ENCODE measurements around the gene PCOLCE2.

PCOLCE2 gene

GRCh38 chr3:142809259-142809658 lies 79.6 kb downstream of the PCOLCE2 start:
- DNase-seq (ENCODE audit: low read depth in 2 of 2) = no peak

GRCh38 chr3:142808103-142808917 lies 80.6 kb downstream of the PCOLCE2 start:
- no peak for DNase-seq (ENCODE audit: low read depth in 2 of 2)

DNA sequence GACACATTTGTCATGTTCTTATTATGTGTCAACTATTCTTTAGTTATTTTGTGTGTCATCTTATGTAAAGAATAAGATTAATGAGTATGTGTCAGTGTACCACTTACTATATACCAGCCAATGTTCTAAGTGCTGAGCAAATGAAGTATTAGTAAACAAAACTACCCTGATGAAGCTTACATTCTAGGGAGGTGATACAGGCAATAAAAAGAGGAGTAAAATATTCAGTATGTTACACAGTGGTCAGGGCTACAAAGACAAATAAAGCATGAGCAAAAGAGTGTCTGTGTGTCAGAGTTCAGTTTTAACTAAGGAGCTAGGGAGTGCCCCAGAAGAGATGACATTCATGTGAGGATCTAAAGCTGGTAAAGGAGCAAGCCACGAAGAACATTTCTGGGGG lies 86.0 kb downstream of the PCOLCE2 start:
- DNase-seq (ENCODE audit: low read depth in 2 of 2) = no peak

DNA sequence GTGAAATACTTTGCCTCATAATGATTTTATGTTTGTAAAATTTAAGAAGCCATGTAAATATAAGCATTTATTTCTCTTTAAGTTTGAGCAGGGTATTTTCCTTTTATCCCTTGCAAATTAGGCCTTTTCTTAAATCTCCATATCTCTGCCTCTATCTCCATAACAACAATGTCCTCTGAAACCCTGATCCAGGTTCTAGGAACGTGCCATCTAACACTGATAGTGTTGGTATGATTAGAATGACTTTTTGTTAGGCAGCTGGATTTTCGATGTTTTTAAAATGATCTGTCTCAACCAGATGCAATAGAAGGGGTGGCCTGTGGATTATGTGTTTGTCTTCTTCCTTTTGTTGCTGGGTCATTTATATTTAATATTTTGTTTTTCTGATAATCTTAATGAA lies 87.1 kb downstream of the PCOLCE2 start:
- no peak for DNase-seq (ENCODE audit: low read depth in 2 of 2)

DNA sequence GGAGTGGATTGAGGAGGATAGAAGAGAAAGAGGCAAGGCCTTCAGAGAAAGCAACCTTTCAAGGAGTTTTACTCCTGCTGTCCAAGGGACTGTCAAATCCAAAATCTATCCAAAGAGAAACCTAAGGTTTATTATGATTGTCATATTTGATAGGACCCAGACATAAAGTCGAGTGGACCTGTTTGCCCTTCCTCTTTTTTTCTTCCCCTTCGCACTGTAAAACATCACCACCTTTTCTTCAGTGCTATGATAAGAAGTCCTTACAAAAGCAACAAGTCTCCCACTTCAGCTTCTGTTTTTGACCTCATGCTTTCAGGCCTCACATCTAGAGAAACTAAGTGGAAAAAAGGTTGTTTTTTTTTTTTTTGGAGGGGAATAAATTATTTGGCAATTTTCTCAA lies 92.1 kb downstream of the PCOLCE2 start:
- no peak for DNase-seq (ENCODE audit: low read depth in 2 of 2)

GRCh38 chr3:142795332-142795731 lies 93.6 kb downstream of the PCOLCE2 start:
- DNase-seq (ENCODE audit: low read depth in 2 of 2) = no peak

GRCh38 chr3:142794508-142794907 lies 94.4 kb downstream of the PCOLCE2 start:
- no peak for DNase-seq (ENCODE audit: low read depth in 2 of 2)

DNA sequence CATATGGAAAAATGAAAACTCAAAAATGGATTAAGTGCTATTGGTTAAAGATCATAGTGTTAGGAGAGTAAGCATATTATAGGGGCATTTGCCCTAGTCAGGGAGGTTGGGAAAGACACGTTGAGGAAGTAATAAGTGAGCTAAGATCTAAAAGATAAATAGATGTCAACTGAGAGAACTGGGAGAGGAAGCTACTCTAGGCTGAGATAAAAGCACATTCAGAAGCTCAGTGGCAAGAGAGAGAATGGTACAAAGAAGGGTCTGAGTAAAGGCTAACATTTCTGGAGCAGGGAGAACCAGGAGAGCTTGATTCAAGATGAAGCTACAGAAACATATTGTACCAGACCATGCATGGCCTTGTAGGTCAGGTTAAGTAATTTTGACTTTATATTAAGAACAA lies 101.2 kb downstream of the PCOLCE2 start:
- DNase-seq (ENCODE audit: low read depth in 2 of 2) = no peak

DNA sequence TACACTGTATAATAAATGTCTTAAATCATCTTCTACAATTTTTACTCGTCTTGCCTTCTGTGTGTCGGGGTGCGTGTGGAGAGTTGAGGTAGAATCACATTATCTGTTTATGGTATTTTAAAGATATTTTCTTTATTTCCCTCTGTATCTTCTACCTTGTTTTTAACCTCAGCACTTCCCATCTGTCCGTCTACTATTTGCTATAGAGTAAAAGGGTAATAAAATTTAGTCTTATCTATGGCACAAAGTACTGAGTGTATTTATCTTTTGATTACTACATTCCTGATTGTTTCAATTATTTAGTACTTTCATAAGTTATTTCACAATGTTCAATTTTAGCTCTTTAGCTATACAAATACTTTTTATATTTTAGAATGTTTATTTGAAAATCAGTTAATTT lies 102.9 kb downstream of the PCOLCE2 start:
- DNase-seq (ENCODE audit: low read depth in 2 of 2) = no peak

- no peak for DNase-seq (ENCODE audit: low read depth in 2 of 2)
Observed at GRCh38 chr3:142784228-142784627, 104.7 kb downstream of the PCOLCE2 start.

DNA sequence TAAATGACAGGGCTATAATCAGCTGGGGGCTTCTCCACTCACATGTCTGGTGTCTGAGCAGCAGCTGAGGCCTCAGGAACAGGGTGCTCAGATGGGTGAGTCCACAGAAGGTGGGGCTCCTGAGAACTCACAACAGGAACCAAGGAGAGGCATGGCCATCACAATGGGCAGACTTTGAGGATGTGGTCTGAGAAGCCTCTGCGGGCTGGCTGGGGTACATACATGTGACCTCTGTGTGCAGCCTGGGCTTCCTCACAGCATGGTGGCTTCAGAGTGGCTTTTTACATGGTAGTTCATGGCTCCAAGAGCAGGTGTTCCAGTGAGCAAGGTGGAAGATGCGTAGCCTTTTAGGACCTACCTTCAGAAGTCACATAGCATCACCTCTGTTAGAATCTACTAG lies 106.3 kb downstream of the PCOLCE2 start:
- no peak for DNase-seq (ENCODE audit: low read depth in 2 of 2)

DNA sequence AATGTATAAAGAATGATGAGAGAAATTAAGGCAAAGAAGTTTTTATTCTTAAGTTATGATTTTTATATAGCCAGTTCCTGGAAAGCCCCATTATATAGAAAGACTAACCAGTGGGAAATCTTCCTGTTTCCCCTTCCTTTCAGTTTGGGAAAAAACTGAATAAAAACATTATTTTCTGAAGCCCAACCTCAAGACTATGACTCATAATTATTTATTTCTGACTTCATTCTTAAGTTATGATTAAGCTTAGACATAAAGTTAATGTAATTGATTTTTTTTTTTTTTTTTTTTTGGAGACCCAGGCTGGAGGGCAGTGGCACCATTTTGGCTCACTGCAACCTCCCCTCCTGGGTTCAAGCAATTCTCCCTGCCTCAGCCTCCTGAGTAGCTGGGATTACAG lies 109.3 kb downstream of the PCOLCE2 start:
- no peak for DNase-seq (ENCODE audit: low read depth in 2 of 2)

GRCh38 chr3:142778541-142778940 lies 110.3 kb downstream of the PCOLCE2 start:
- DNase-seq (ENCODE audit: low read depth in 2 of 2) = no peak

DNA sequence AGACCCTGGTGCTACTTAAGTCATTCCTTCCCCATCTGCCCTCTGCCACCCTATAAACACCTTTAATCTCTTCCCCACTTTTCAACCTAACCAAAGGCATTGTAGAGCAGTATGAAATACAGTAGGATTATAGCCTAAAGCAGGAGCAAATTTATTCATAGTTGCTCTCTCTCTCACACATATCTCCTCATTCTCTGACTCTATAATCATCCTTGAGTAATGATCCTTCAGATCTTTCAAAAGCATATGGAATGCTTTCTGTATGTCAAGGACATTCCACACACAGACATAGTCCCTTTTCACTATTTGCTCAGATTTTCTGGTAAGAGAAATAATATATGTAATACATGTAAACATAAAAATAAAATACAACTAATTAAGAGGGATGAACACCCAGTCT lies 111.0 kb downstream of the PCOLCE2 start:
- DNase-seq (ENCODE audit: low read depth in 2 of 2) = no peak

GRCh38 chr3:142768338-142768737 lies 120.5 kb downstream of the PCOLCE2 start:
- no peak for DNase-seq (ENCODE audit: low read depth in 2 of 2)
